Fibroblast of mammary gland (primary cell): Measurements from ENCODE around the gene TMEM19.

ENCODE experiments used
- DNase-seq: peaks from one replicate; pipeline ENCODE4 v3.0.0-alpha.2; 2010; ENCODE audit warnings: low read depth
- H3K4me3 ChIP-seq: 2 replicates; pipeline ENCODE4 v1.5.1; 2011; ENCODE audit warnings: low read depth, mild to moderate bottlenecking, low read length, moderate library complexity; ENCODE audit not compliant: control insufficient read depth
- TF ChIP-seq, protein P1 (sequence below): conservative IDR thresholded peaks from 2 replicates; pipeline ENCODE4 v1.5.1; 2011; ENCODE audit warnings: low read depth, low read length, inconsistent platforms; ENCODE audit not compliant: control insufficient read depth, insufficient read depth

The TMEM19 gene

DNA sequence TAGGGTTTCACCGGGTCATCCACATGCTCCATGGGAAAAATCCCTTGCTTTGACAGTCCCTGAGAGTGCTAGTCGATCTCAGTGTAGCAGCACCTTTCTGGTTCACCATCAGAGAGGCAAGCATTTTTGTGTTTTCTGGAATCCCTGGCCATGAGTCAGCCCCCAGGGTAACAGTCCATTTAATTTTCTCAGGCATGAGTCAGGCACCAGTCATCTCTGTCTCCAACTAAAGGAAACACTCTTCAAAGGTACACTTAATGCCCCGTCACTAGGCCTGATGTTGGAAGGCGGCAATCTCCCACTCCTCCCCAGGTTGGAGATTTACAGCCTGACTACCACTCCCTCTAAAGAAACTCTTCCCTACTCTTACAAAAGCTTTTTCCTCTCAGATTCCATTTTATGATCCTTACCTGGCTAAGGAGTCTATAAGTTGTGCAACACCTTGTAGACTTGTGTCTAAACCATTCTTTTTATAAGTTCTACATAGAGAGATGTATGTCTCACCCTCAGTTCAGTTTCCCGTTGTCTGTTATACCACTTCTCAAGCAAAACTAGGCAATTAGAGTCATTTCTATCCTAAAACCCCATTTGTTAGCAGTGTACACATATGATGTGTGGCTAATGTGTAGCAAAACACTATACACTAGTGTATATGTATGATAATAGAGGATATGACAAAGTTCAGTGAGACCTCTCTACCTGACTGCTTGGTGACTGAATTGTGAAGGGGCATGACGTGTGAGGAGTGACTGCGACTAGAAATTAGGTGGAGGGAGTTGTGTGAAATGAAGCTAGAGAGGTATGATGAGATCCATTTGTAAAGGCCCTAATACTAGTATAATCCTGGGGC is 24.6 kb downstream of the TMEM19 start:
- TF ChIP-seq, protein P1, sequence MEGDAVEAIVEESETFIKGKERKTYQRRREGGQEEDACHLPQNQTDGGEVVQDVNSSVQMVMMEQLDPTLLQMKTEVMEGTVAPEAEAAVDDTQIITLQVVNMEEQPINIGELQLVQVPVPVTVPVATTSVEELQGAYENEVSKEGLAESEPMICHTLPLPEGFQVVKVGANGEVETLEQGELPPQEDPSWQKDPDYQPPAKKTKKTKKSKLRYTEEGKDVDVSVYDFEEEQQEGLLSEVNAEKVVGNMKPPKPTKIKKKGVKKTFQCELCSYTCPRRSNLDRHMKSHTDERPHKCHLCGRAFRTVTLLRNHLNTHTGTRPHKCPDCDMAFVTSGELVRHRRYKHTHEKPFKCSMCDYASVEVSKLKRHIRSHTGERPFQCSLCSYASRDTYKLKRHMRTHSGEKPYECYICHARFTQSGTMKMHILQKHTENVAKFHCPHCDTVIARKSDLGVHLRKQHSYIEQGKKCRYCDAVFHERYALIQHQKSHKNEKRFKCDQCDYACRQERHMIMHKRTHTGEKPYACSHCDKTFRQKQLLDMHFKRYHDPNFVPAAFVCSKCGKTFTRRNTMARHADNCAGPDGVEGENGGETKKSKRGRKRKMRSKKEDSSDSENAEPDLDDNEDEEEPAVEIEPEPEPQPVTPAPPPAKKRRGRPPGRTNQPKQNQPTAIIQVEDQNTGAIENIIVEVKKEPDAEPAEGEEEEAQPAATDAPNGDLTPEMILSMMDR = no peak
- peak; percentile 90 for DNase-seq

GRCh38 chr12:71718611-71719010 is 32.7 kb downstream of the TMEM19 start:
- TF ChIP-seq, protein P1 = no peak
- no peak overlapping the region for H3K4me3 ChIP-seq
- DNase-seq = no peak

More for the DNA sequence above, 24.6 kb downstream of the TMEM19 start:
- H3K4me3 ChIP-seq = no peak overlapping the region

DNA sequence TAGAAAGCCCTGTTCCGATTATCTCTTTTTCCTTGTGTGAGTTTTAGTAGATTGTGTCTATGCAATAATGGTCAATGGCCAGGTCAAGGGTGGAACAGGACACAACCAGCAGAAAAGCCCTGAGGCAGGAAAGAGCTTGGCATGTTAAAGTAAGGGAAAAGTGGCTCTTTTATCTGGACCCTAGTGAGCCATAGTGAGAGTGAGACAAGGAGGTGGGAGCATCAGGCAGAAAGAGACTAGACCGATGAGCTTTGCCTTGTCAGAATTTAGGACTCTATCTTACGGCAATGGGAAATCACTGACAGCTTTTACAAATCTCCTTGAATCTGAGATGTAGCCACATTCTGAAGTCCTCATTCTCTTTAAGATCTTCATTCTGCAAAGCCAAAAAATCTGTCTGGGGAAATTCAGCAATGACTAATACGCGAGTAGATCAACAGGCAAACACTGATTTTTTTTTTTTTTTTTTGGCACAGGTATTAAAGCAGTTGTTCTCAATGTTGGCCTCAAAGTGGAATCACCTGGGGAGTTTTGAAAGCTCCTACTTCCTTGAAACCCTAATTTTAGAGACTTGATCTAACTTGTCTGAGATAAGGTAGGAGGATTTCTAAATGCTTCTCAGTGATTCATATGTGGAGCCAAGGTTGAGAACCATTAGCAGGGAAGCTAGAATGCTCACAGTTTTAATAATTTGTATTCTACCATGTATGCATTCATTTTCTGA is 33.9 kb downstream of the TMEM19 start:
- no peak overlapping the region for H3K4me3 ChIP-seq
- TF ChIP-seq, protein P1 = no peak
- peak; percentile 23 for DNase-seq

DNA sequence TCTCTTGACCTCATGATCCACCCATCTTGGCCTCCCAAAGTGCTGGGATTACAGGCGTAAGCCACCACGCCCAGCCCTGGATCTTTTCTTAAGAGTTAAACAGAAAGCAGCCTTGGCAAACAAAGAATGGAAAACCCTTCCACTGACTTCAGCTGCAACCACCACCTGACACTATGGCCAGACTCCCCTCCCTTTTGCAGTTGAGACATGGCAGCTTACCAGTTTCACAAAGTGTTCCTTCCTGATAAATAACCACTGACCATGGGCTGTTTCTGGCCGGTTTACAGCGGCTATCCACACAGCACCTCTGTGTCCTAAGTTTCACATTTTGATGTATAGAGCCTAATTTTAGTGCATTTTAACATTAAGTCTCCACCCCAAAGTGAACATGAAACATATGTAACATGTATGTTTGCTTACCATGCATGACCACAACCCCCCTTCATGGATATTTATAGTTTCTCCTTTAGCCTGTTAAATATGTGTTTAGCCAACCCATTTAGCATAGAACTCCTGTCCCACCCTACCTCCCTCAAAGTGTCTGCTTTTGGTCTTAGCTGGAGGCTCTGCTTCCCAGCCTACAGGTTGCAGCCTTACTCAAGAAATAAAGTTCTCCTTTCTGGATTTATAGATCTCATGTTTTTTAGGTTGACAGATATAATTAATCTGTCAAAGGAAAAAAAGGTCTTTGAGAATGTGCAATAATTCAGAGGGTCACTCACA is 36.1 kb downstream of the TMEM19 start:
- H3K4me3 ChIP-seq = no peak overlapping the region
- no peak for DNase-seq
- TF ChIP-seq, protein P1 = no peak

GRCh38 chr12:71725011-71725410 is 39.1 kb downstream of the TMEM19 start:
- peak; percentile 84 for DNase-seq
- no peak overlapping the region for H3K4me3 ChIP-seq
- TF ChIP-seq, protein P1 = no peak

DNA sequence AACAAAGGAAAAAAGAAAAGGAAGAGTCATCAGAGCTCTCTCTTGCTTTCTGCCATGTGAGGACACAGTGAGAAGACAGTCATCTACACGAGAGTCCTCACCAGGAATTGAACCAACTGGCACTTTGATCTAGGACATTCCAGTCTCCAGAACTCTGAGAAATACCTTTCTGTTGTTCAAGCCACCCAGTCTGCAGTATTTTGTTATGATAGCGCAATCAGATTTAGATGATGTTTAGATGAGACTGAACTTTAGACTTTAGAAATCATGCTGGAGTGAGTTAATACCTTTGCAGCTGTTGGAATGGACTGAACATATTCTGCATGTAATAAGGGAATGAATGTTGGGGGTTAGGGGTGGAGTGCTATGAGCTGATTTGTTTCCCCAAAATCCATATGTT is 40.7 kb downstream of the TMEM19 start:
- DNase-seq = no peak
- H3K4me3 ChIP-seq = no peak overlapping the region

More for the DNA sequence above, 40.7 kb downstream of the TMEM19 start:
- TF ChIP-seq, protein P1 = no peak
